ENCODE measurements around the gene NSG2.

- TF ChIP-seq, protein P1, sequence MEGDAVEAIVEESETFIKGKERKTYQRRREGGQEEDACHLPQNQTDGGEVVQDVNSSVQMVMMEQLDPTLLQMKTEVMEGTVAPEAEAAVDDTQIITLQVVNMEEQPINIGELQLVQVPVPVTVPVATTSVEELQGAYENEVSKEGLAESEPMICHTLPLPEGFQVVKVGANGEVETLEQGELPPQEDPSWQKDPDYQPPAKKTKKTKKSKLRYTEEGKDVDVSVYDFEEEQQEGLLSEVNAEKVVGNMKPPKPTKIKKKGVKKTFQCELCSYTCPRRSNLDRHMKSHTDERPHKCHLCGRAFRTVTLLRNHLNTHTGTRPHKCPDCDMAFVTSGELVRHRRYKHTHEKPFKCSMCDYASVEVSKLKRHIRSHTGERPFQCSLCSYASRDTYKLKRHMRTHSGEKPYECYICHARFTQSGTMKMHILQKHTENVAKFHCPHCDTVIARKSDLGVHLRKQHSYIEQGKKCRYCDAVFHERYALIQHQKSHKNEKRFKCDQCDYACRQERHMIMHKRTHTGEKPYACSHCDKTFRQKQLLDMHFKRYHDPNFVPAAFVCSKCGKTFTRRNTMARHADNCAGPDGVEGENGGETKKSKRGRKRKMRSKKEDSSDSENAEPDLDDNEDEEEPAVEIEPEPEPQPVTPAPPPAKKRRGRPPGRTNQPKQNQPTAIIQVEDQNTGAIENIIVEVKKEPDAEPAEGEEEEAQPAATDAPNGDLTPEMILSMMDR (IDR thresholded peaks at IDR 0.05): no peak
- no peak for TF ChIP-seq POLR2A (IDR thresholded peaks at IDR 0.05)
Observed at GRCh38 chr5:174052636-174053035, 7.1 kb downstream of the NSG2 start.
